Neural cell (in vitro differentiated cells): Measurements from ENCODE around the gene IL3. TPM values are rescaled to one million over a fixed set of nuclear protein-coding genes. Genes with fewer than 3 reads are reported as not detected.

Source experiments
- H2AFZ ChIP-seq: fragments of 200-600, 300-800 bp; sonication (generic), shearing (Covaris generic); 2 replicates; pipeline ENCODE4 v1.6.0; 2014; ENCODE audit warnings: low read depth, mild to moderate bottlenecking, antibody characterized with exemption, low read length, moderate library complexity
- H3F3A ChIP-seq: fragments of 200-600 bp; shearing (Covaris generic); 2 replicates; pipeline ENCODE4 v1.6.1; 2016; ENCODE audit warnings: mild to moderate bottlenecking, moderate library complexity, mixed read lengths, antibody characterized with exemption, low read length; ENCODE audit not compliant: insufficient read depth, poor library complexity, severe bottlenecking
- H3K27ac ChIP-seq: fragments of 200-600, 300-800 bp; sonication (generic), shearing (Covaris generic); 2 replicates; pipeline ENCODE4 v1.5.1; 2014; ENCODE audit warnings: mild to moderate bottlenecking, low read length, moderate library complexity
- H3K27me3 ChIP-seq: fragments of 300-800, 200-600 bp; sonication (generic), shearing (Covaris generic); 2 replicates; pipeline ENCODE4 v1.6.0; 2014; ENCODE audit warnings: mild to moderate bottlenecking, low read depth, low read length, moderate library complexity; ENCODE audit not compliant: insufficient read depth
- H3K36me3 ChIP-seq: fragments of 300-800, 200-600 bp; sonication (generic), shearing (Covaris generic); 2 replicates; pipeline ENCODE4 v1.5.1; 2014; ENCODE audit warnings: mild to moderate bottlenecking, antibody characterized with exemption, low read length, moderate library complexity; ENCODE audit not compliant: insufficient read depth
- H3K4me2 ChIP-seq: fragments of 300-800, 200-600 bp; sonication (generic), shearing (Covaris generic); 2 replicates; pipeline ENCODE4 v1.6.0; 2014; ENCODE audit warnings: mild to moderate bottlenecking, low read length
- H3K4me3 ChIP-seq: fragments of 300-800, 200-600 bp; sonication (generic), shearing (Covaris generic); 2 replicates; pipeline ENCODE4 v1.5.1; 2014; ENCODE audit warnings: mild to moderate bottlenecking, low read length, moderate library complexity
- H3K79me2 ChIP-seq: fragments of 200-600 bp; shearing (Covaris generic); replicated peaks from 2 replicates; pipeline ENCODE4 v1.6.0; 2014; ENCODE audit warnings: mild to moderate bottlenecking, low read length, moderate library complexity; ENCODE audit not compliant: insufficient read depth
- H3K9ac ChIP-seq: fragments of 300-800, 200-600 bp; sonication (generic), shearing (Covaris generic); 2 replicates; pipeline ENCODE4 v1.6.1; 2016; ENCODE audit warnings: mild to moderate bottlenecking, low read length, mixed read lengths
- H3K9me2 ChIP-seq: fragments of 200-600 bp; shearing (Covaris generic); 2 replicates; pipeline ENCODE4 v1.6.1; 2016; ENCODE audit warnings: mild to moderate bottlenecking, low read length, mixed read lengths; ENCODE audit not compliant: insufficient read depth
- H3K9me3 ChIP-seq: fragments of 200-600, 300-800 bp; sonication (generic), shearing (Covaris generic); 2 replicates; pipeline ENCODE4 v1.6.1; 2016; ENCODE audit warnings: mild to moderate bottlenecking, mixed run types, low read length, moderate library complexity, mixed read lengths
- H4K20me1 ChIP-seq: fragments of 200-600 bp; shearing (Covaris generic); 2 replicates; pipeline ENCODE4 v1.6.1; 2016; ENCODE audit warnings: mild to moderate bottlenecking, mixed run types; ENCODE audit not compliant: insufficient read depth
- CTCF ChIP-seq: fragments of 450-650 bp; IDR thresholded peaks from 2 replicates; pipeline ENCODE4 v1.5.1; 2014; ENCODE audit warnings: antibody characterized with exemption, mild to moderate bottlenecking, moderate library complexity; ENCODE audit not compliant: poor library complexity, severe bottlenecking
- EP300 ChIP-seq: fragments of 450-650 bp; conservative IDR thresholded peaks from 2 replicates; pipeline ENCODE4 v1.6.1; 2014; ENCODE audit warnings: antibody characterized with exemption, mild to moderate bottlenecking, moderate library complexity; ENCODE audit not compliant: poor library complexity, severe bottlenecking
- EZH2 ChIP-seq: fragments of 200-600, 300-800 bp; shearing (Covaris generic), sonication (generic); IDR thresholded peaks from 2 replicates; pipeline ENCODE4 v1.6.1; 2014; ENCODE audit warnings: antibody characterized with exemption, low read length, borderline replicate concordance, mild to moderate bottlenecking; ENCODE audit not compliant: insufficient read depth, poor library complexity, severe bottlenecking
- MXI1 ChIP-seq: fragments of 450-650 bp; conservative IDR thresholded peaks from 2 replicates; pipeline ENCODE4 v1.6.1; 2014; ENCODE audit warnings: antibody characterized with exemption, mild to moderate bottlenecking; ENCODE audit not compliant: poor library complexity, severe bottlenecking
- POLR2AphosphoS5 ChIP-seq: IDR thresholded peaks from 2 replicates; pipeline ENCODE4 v1.6.1; 2012
- RAD21 ChIP-seq: fragments of 450-650 bp; conservative IDR thresholded peaks from 2 replicates; pipeline ENCODE4 v1.6.1; 2014; ENCODE audit warnings: antibody characterized with exemption, mild to moderate bottlenecking, moderate library complexity
- REST ChIP-seq: IDR thresholded peaks from 2 replicates; pipeline ENCODE4 v1.6.1; 2012; ENCODE audit warnings: borderline replicate concordance
- SMC3 ChIP-seq: fragments of 450-650 bp; conservative IDR thresholded peaks from 2 replicates; pipeline ENCODE4 v1.6.1; 2014; ENCODE audit warnings: antibody characterized with exemption, mild to moderate bottlenecking, moderate library complexity; ENCODE audit not compliant: poor library complexity
- TAF1 ChIP-seq: IDR thresholded peaks from 2 replicates; pipeline ENCODE4 v1.6.1; 2012; ENCODE audit warnings: low read depth
- polyA plus RNA-seq: library from polyadenylated mRNA; depleted of rRNA; stranded (reverse); fragments of >200 nt; gene quantifications from 2 replicates; pipeline ENCODE4 v1.2.3, GENCODE V29; 2014

The IL3 gene
- polyA plus RNA-seq, 1 donor from 2014 or later = not detected

GRCh38 chr5:132021654-132022053 is 38.8 kb upstream of the IL3 start:
- no peak overlapping the region for H2AFZ ChIP-seq
- H3K79me2 ChIP-seq = no peaks in the 10 kb centered on the region
- H3K9me2 ChIP-seq = no peaks in the 10 kb centered on the region
- H3K27me3 ChIP-seq = no peaks in the 10 kb centered on the region
- no peak overlapping the region for H3K4me3 ChIP-seq
- no peaks in the 10 kb centered on the region for H3K36me3 ChIP-seq
- H4K20me1 ChIP-seq = no peaks in the 10 kb centered on the region
- no peak overlapping the region for H3K4me2 ChIP-seq
- no peaks in the 10 kb centered on the region for H3F3A ChIP-seq
- no peaks in the 10 kb centered on the region for H3K9me3 ChIP-seq
- no peak overlapping the region for H3K27ac ChIP-seq
- no peak for TF ChIP-seq REST
- TF ChIP-seq TAF1 = no peak
- no peak for TF ChIP-seq SMC3
- no peak for TF ChIP-seq EZH2
- TF ChIP-seq POLR2AphosphoS5 = no peak
- TF ChIP-seq CTCF = no peak
- TF ChIP-seq MXI1 = no peak
- no peak for TF ChIP-seq RAD21
- no peak for TF ChIP-seq EP300
- H3K9ac ChIP-seq = no peak overlapping the region

GRCh38 chr5:132022737-132023136 is 37.7 kb upstream of the IL3 start:
- no peaks in the 10 kb centered on the region for H3K9me3 ChIP-seq
- no peaks in the 10 kb centered on the region for H3K79me2 ChIP-seq
- no peaks in the 10 kb centered on the region for H3K36me3 ChIP-seq
- no peaks in the 10 kb centered on the region for H3K9me2 ChIP-seq
- H3K27ac ChIP-seq = no peak overlapping the region
- no peak overlapping the region for H2AFZ ChIP-seq
- H4K20me1 ChIP-seq = no peaks in the 10 kb centered on the region
- no peaks in the 10 kb centered on the region for H3K27me3 ChIP-seq
- TF ChIP-seq SMC3 (no peak), EP300 (no peak), CTCF (no peak), TAF1 (no peak)
- H3K4me2 ChIP-seq = no peak overlapping the region
- no peaks in the 10 kb centered on the region for H3F3A ChIP-seq
- no peak overlapping the region for H3K4me3 ChIP-seq
- H3K9ac ChIP-seq = no peak overlapping the region
